HepG2 (cell line): ENCODE data around the gene CST3.

Experiments
- CTCF ChIP-seq: sonication (generic); formaldehyde crosslinking; IDR thresholded peaks from 2 replicates; pipeline ENCODE4 v1.5.0; 2020; ENCODE audit warnings: mild to moderate bottlenecking, missing genetic modification reagents, moderate library complexity
- FOXK2 ChIP-seq: fragments of 450-650 bp; IDR thresholded peaks from 2 replicates; pipeline ENCODE4 v1.6.1; 2016
- HNRNPLL ChIP-seq: fragments of 200-400 bp; formaldehyde crosslinking; IDR thresholded peaks from 2 replicates; pipeline ENCODE4 v1.6.1; 2017; ENCODE audit warnings: mild to moderate bottlenecking, low read depth, low read length; ENCODE audit not compliant: poor library complexity, severe bottlenecking
- MXI1 ChIP-seq: IDR thresholded peaks from 3 replicates; pipeline ENCODE4 v1.6.1; 2012; ENCODE audit warnings: low read depth, low read length, inconsistent platforms, borderline replicate concordance
- NCOA2 ChIP-seq: sonication (generic); formaldehyde crosslinking; IDR thresholded peaks from 2 replicates; pipeline ENCODE4 v1.8.0; 2022; ENCODE audit warnings: inconsistent platforms
- PAWR ChIP-seq: sonication (generic); formaldehyde crosslinking; IDR thresholded peaks from 2 replicates; pipeline ENCODE4 v1.4.0; 2020; ENCODE audit warnings: missing genetic modification reagents, mild to moderate bottlenecking, borderline replicate concordance
- POLR2AphosphoS5 ChIP-seq: IDR thresholded peaks from 2 replicates; pipeline ENCODE4 v1.6.1; 2012; ENCODE audit warnings: low read depth, low read length
- ZFP36L2 ChIP-seq: sonication (generic); formaldehyde crosslinking; IDR thresholded peaks from 2 replicates; pipeline ENCODE4 v1.4.0; 2020; ENCODE audit warnings: missing genetic modification reagents
- ZNF10 ChIP-seq: sonication (generic); formaldehyde crosslinking; IDR thresholded peaks from 2 replicates; pipeline ENCODE4 v1.4.0; 2020; ENCODE audit warnings: mild to moderate bottlenecking, low read depth, missing genetic modification reagents, borderline replicate concordance

GRCh38 chr20:23636908-23637281 is 860 bp downstream of the CST3 start:
- TF ChIP-seq POLR2AphosphoS5, result no peak; the same call in 1 of the 2 replicates
- TF ChIP-seq ZFP36L2 (CRISPR knock-in tag), result no peak
- no peak for TF ChIP-seq PAWR
- no peak for TF ChIP-seq HNRNPLL
- TF ChIP-seq FOXK2, result no peak
- no peak for TF ChIP-seq MXI1
- TF ChIP-seq ZNF10 (CRISPR knock-in tag), result no peak
- TF ChIP-seq NCOA2 (CRISPR knock-in tag), result no peak
- no peak for TF ChIP-seq CTCF
